PC-9 (cell line): ENCODE measurements around the gene NOC3L. TPM values are rescaled to one million over a fixed set of nuclear protein-coding genes. Genes with fewer than 3 reads are reported as not detected.
A peak's percentile ranks its signal among the peaks of the same experiment; 100 is the strongest.

Experiments used
- BruUV-seq: library from RNA; stranded (reverse); fragments of 400-500 nt; replicated peaks from 2 replicates; lab custom pipeline; 2021; lab: Mats Ljungman, UMichigan
- CTCF ChIA-PET: fragments of 300-600 bp; sonication (Branson Sonifier 250); formaldehyde crosslinking; loops from one replicate; lab custom pipeline; 2022; ENCODE audit warnings: antibody characterized with exemption; lab: Charles Lee
- POLR2A ChIA-PET: fragments of 300-600 bp; sonication (Branson Sonifier 250); formaldehyde crosslinking; loops from one replicate; lab custom pipeline; 2022; ENCODE audit warnings: antibody characterized with exemption; ENCODE audit not compliant: unreplicated experiment; lab: Charles Lee
- DNase-seq, 2 experiments: peaks; one replicate each; pipeline versions ENCODE4 v3.0.0 to v3.0.0-alpha.2; 2015 to 2022; ENCODE audit warnings: mixed read lengths in 1 of 2
- H2AFZ ChIP-seq: fragments of 200-600 bp; sonication (generic); 2 replicates; pipeline ENCODE4 v1.8.1; 2017; ENCODE audit warnings: antibody characterized with exemption
- H3F3A ChIP-seq: fragments of 200-600 bp; sonication (generic); 2 replicates; pipeline ENCODE4 v1.8.1; 2017; ENCODE audit warnings: antibody characterized with exemption, mild to moderate bottlenecking, low read depth; ENCODE audit not compliant: insufficient read depth
- H3K27ac ChIP-seq: fragments of 200-600 bp; sonication (generic); 2 replicates; pipeline ENCODE4 v1.6.1; 2016; ENCODE audit warnings: mixed run types
- H3K27me3 ChIP-seq: fragments of 200-600 bp; sonication (generic); 2 replicates; pipeline ENCODE4 v1.6.1; 2016; ENCODE audit warnings: low read depth, mixed run types; ENCODE audit not compliant: insufficient read depth
- H3K36me3 ChIP-seq: fragments of 200-600 bp; sonication (generic); 2 replicates; pipeline ENCODE4 v1.6.1; 2016; ENCODE audit warnings: low read depth, mixed run types
- H3K4me1 ChIP-seq: fragments of 200-600 bp; sonication (generic); replicated peaks from 2 replicates; pipeline ENCODE4 v1.6.1; 2016; ENCODE audit warnings: mixed run types; ENCODE audit not compliant: insufficient read depth
- H3K4me2 ChIP-seq: fragments of 200-600 bp; sonication (generic); 2 replicates; pipeline ENCODE4 v1.6.1; 2017; ENCODE audit warnings: mixed run types
- H3K4me3 ChIP-seq: fragments of 200-600 bp; sonication (generic); 2 replicates; pipeline ENCODE4 v1.6.1; 2016; ENCODE audit warnings: mixed run types
- H3K79me2 ChIP-seq: fragments of 200-600 bp; sonication (generic); 2 replicates; pipeline ENCODE4 v1.6.1; 2017; ENCODE audit warnings: low read depth, mixed run types
- H3K9me2 ChIP-seq: fragments of 200-600 bp; sonication (generic); 2 replicates; pipeline ENCODE4 v1.8.1; 2017; ENCODE audit warnings: mild to moderate bottlenecking; ENCODE audit not compliant: insufficient read depth
- H3K9me3 ChIP-seq: fragments of 200-600 bp; sonication (generic); 2 replicates; pipeline ENCODE4 v1.8.1; 2016; ENCODE audit warnings: low read depth; ENCODE audit not compliant: insufficient read depth
- H4K20me1 ChIP-seq: fragments of 200-600 bp; sonication (generic); 2 replicates; pipeline ENCODE4 v1.8.1; 2017; ENCODE audit not compliant: insufficient read depth
- CTCF ChIP-seq: fragments of 200-600 bp; sonication (generic); conservative IDR thresholded peaks from 2 replicates; pipeline ENCODE4 v1.6.1; 2017; ENCODE audit warnings: mixed run types, antibody characterized with exemption, mild to moderate bottlenecking, moderate library complexity
- EZH2 ChIP-seq: fragments of 200-600 bp; sonication (generic); IDR thresholded peaks from 2 replicates; pipeline ENCODE4 v1.8.0; 2017; ENCODE audit warnings: antibody characterized with exemption, low read depth
- intact Hi-C: fragments of 100-400 bp; cut with micrococcal nuclease; formaldehyde crosslinking; loops from one replicate; pipeline ENCODE4 v1.10.0; 2022; ENCODE audit not compliant: unreplicated experiment
- total RNA-seq: library from RNA; stranded (reverse); gene quantifications from 2 replicates; pipeline ENCODE4 v1.2.3, GENCODE V29; 2021

Gene NOC3L
- total RNA-seq, 1 experiment from 2014 or later: 17.7 TPM

- intact Hi-C loops: loop anchor here (10.0 kb wide), 1 partner anchor 86 kb away; no protein-coding TSS in a partner anchor
- H3K9me2 ChIP-seq: no peaks in the 10 kb centered on the region
- peak overlapping the region; percentile 34 for H3K4me2 ChIP-seq
- ChIA-PET POLR2A (interaction anchor here (0.6 kb wide), 2 partner anchors 465 to 1732 kb away, joined by 5 to 18 read pairs; partner anchors contain the start of gene SLC35G1), CTCF (interaction anchor here (1.0 kb wide), 1 partner anchor 86 kb away, joined by 3 read pairs; no protein-coding TSS in a partner anchor)
- H3K36me3 ChIP-seq: peaks cover 8% of the 10 kb centered on the region; the same call in 1 of the 2 replicates
- peak overlapping the region; percentile 14; the same call in 1 of the 2 replicates for H3K4me3 ChIP-seq
- H2AFZ ChIP-seq: no peak overlapping the region
- no peaks in the 10 kb centered on the region; the same call in 1 of the 2 replicates for H4K20me1 ChIP-seq
- H3K27me3 ChIP-seq: no peaks in the 10 kb centered on the region
- peaks cover 27% of the 10 kb centered on the region for H3K4me1 ChIP-seq
- TF ChIP-seq CTCF: no peak
- no peak for TF ChIP-seq EZH2
- H3F3A ChIP-seq: peaks cover 8% of the 10 kb centered on the region
- BruUV-seq: no TSS peak
- H3K79me2 ChIP-seq: peaks cover 32% of the 10 kb centered on the region
- no peaks in the 10 kb centered on the region for H3K9me3 ChIP-seq
- DNase-seq: peak; percentile 43 to 60
- H3K27ac ChIP-seq: no peak overlapping the region
Observed at GRCh38 chr10:94358480-94358879, 4.3 kb downstream of the NOC3L start.

DNA sequence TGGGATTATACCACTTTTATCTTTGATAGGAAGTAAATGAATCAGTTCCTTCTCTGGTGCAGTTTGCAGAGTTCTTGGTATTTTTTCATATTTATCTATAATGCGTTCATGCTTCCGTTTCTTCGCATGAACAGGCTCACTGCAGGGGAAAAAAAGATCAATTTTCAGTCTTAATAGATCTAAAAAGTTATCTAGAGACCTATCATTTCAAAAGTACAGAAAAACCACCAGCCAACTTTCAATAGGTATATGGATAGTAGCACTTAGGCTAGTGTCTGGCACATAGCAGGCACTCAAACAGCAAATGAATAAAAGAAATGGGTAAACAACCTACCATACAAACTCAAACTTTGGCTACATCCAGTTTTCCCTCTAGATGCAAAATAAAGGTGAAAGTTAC lies 5.5 kb downstream of the NOC3L start:
- POLR2A ChIA-PET: no interaction called here
- H3K4me3 ChIP-seq: no peak overlapping the region

GRCh38 chr10:94355841-94356240 lies 6.9 kb downstream of the NOC3L start:
- H3K4me1 ChIP-seq: peaks cover 20% of the 10 kb centered on the region; the same call in 1 of the 2 replicates
- no peaks in the 10 kb centered on the region for H3K9me3 ChIP-seq
- no peaks in the 10 kb centered on the region; the same call in 1 of the 2 replicates for H4K20me1 ChIP-seq
- no peaks in the 10 kb centered on the region for H3K9me2 ChIP-seq
- no peak for TF ChIP-seq CTCF
- TF ChIP-seq EZH2: no peak
- intact Hi-C loops: loop anchor here (10.0 kb wide), 1 partner anchor 89 kb away; no protein-coding TSS in a partner anchor
- H2AFZ ChIP-seq: no peak overlapping the region
- no peak overlapping the region for H3K27ac ChIP-seq
- H3K27me3 ChIP-seq: no peaks in the 10 kb centered on the region
- H3F3A ChIP-seq: peaks cover 8% of the 10 kb centered on the region
- no peak overlapping the region for H3K4me3 ChIP-seq
- CTCF ChIA-PET: interaction anchor here (0.6 kb wide), 1 partner anchor 88 kb away, joined by 4 read pairs; no protein-coding TSS in a partner anchor
- H3K4me2 ChIP-seq: no peak overlapping the region
- DNase-seq: no peak
- peaks cover 8% of the 10 kb centered on the region; the same call in 1 of the 2 replicates for H3K36me3 ChIP-seq
- POLR2A ChIA-PET: interaction anchor here (0.6 kb wide), 1 partner anchor 43 kb away, joined by 3 read pairs; no protein-coding TSS in a partner anchor
- peaks cover 14% of the 10 kb centered on the region for H3K79me2 ChIP-seq
- no TSS peak for BruUV-seq

More for the DNA sequence above, 5.5 kb downstream of the NOC3L start:
- H3K9me3 ChIP-seq: no peaks in the 10 kb centered on the region
- H3K79me2 ChIP-seq: peaks cover 26% of the 10 kb centered on the region
- no peaks in the 10 kb centered on the region for H3K9me2 ChIP-seq
- H2AFZ ChIP-seq: no peak overlapping the region
- no peak for DNase-seq
- H3K36me3 ChIP-seq: peaks cover 8% of the 10 kb centered on the region; the same call in 1 of the 2 replicates
- H3K4me2 ChIP-seq: no peak overlapping the region
- intact Hi-C loops: loop anchor here (10.0 kb wide), 1 partner anchor 88 kb away; no protein-coding TSS in a partner anchor
- BruUV-seq: no TSS peak
- peaks cover 27% of the 10 kb centered on the region for H3K4me1 ChIP-seq
- CTCF ChIA-PET: no interaction called here
- H3F3A ChIP-seq: peaks cover 8% of the 10 kb centered on the region
- no peaks in the 10 kb centered on the region; the same call in 1 of the 2 replicates for H4K20me1 ChIP-seq
- H3K27ac ChIP-seq: no peak overlapping the region
- H3K27me3 ChIP-seq: no peaks in the 10 kb centered on the region
- no peak for TF ChIP-seq EZH2
- no peak for TF ChIP-seq CTCF
